DND-41 (cell line): ENCODE data around the gene ACSF3.

Experiments used
- CTCF ChIP-seq: IDR thresholded peaks from 2 replicates; pipeline ENCODE4 v1.5.1; 2012; ENCODE audit warnings: borderline replicate concordance, low read length, moderate library complexity, mild to moderate bottlenecking; ENCODE audit not compliant: poor library complexity, severe bottlenecking; ENCODE audit errors: extremely low read depth
- EZH2 ChIP-seq: IDR thresholded peaks from 3 replicates; pipeline ENCODE4 v1.6.1; 2012; ENCODE audit warnings: borderline replicate concordance, low read depth, mild to moderate bottlenecking, moderate library complexity, low read length, inconsistent platforms; ENCODE audit not compliant: severe bottlenecking

DNA sequence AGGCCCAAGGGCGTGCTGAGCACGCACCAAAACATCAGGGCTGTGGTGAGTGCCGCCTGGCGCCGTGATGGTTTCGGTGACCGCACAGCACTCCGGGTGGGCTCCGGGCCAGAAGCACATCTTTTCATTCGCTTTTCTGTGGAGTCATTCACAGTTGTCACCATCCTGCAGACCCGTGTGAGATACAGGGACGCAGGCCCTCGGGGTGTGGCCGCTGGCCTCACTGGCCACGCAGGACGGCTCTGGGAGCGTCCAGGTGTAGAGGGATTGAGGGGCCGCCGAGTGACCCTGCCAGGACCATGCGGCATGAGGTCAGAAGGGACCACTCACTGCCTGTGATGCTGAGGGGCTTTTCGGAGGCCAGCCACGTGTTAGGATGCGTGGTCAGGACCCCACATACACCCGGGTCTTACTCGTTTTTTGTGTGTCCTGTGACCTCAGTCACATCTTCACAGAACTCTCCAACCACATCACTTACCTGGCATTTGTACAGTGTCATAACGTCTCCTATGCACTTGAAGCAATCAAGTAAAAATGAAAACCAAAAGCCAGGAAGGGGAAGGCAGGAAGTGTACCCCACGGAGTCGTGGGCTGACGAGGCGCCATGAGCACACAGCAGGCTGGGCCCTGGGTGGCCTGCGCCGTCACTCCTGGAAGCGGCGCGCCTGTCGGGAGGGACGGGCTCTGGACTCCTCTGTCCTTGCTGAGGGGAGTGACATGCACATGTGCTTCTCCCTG, 7.8 kb downstream of the ACSF3 start:
- no peak for TF ChIP-seq CTCF
- no peak for TF ChIP-seq EZH2
